AG09319 (cell line): ENCODE data around the gene PTPN1.
"Not testable (repeated sequence)": the region's sequence is repeated elsewhere in the genome, so short reads cannot be mapped to it uniquely, and the experiment has no call there.

ENCODE experiments used
- DNase-seq: peaks from one replicate; pipeline ENCODE4 v3.0.0-alpha.2; 2010; ENCODE audit warnings: low read depth; ENCODE audit errors: extremely low read depth
- TF ChIP-seq, protein P1 (sequence below): IDR thresholded peaks from 2 replicates; pipeline ENCODE4 v1.5.1; 2011; ENCODE audit warnings: low read depth, mild to moderate bottlenecking, inconsistent platforms, low read length, moderate library complexity

The PTPN1 gene

DNA sequence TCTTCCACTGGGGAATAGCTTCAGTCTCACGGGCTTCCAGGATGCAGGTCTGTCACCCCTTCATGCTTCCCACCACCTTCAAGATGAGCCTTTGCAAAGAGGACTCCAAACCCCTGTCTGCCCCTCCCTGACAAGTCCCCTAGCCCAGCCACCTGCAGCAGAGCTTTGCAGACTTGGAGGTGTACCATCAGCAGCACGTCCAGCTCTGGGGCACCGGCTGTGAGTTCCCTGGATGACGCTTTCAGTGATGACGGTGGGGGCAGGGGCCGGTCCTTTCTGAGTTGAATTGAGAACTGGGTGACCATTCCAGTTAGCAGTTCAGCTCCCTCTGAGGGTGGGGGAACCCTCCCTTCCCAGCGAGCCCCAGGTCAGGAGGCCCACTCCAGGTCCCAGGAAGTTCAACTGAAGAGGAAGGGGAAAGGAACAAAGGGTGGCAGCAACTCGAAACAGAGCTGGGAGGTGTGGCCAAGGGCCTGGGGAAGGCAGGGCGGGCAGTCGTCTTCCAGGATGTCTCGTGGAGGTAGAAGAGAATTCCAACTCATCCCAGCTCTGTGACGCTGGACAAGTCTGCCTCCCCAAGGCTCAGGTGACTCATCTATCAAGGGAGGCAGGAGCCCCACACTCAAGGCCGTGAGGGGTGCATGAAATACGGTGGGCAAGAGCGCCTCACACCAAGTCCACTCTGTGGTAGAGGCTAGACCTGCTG lies 86.0 kb downstream of the PTPN1 start:
- TF ChIP-seq, protein P1, sequence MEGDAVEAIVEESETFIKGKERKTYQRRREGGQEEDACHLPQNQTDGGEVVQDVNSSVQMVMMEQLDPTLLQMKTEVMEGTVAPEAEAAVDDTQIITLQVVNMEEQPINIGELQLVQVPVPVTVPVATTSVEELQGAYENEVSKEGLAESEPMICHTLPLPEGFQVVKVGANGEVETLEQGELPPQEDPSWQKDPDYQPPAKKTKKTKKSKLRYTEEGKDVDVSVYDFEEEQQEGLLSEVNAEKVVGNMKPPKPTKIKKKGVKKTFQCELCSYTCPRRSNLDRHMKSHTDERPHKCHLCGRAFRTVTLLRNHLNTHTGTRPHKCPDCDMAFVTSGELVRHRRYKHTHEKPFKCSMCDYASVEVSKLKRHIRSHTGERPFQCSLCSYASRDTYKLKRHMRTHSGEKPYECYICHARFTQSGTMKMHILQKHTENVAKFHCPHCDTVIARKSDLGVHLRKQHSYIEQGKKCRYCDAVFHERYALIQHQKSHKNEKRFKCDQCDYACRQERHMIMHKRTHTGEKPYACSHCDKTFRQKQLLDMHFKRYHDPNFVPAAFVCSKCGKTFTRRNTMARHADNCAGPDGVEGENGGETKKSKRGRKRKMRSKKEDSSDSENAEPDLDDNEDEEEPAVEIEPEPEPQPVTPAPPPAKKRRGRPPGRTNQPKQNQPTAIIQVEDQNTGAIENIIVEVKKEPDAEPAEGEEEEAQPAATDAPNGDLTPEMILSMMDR = no peak
- DNase-seq = no peak

DNA sequence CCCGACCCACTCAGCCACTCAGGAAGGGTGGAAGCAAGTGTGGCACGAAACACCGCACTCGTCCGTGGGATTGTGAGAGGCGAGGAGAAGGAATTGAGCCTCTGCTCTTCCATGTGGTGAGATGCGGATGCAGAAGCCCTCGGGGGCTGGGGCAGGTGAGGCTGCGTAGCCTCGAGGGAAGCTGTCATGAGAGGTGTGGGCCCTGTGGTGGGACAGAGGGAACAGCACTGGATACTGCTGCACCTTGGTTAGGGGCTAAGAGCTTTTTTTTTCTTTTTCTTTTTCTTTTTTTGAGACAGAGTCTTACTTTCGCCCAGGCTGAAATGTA lies 86.5 kb downstream of the PTPN1 start:
- TF ChIP-seq, protein P1 = no peak
- DNase-seq = no peak

GRCh38 chr20:50597406-50597969 lies 87.3 kb downstream of the PTPN1 start:
- no peak for DNase-seq

GRCh38 chr20:50598074-50598473 lies 87.9 kb downstream of the PTPN1 start:
- TF ChIP-seq, protein P1 = no peak
- no peak for DNase-seq

More at GRCh38 chr20:50597406-50597969, 87.3 kb downstream of the PTPN1 start:
- TF ChIP-seq, protein P1 = no peak

DNA sequence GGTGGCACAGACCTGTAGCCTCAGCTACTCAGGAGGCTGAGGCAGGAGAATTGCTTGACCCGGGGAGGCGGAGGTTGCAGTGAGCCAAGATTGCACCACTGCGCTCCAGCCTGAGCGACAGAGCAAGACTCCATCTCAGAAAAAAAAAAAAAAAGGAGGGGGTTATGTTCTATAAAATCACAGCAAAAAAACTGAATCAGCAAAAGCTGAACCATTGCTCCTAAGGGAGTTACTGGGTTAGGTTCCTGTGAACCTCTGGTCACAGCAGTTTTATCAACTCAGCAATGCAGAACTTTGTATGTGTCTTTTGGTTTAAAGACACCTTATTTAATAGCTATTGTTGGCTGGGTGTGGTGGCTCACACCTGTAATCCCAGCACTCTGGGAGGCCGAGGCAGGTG lies 88.6 kb downstream of the PTPN1 start:
- not testable (repeated sequence) for DNase-seq

DNA sequence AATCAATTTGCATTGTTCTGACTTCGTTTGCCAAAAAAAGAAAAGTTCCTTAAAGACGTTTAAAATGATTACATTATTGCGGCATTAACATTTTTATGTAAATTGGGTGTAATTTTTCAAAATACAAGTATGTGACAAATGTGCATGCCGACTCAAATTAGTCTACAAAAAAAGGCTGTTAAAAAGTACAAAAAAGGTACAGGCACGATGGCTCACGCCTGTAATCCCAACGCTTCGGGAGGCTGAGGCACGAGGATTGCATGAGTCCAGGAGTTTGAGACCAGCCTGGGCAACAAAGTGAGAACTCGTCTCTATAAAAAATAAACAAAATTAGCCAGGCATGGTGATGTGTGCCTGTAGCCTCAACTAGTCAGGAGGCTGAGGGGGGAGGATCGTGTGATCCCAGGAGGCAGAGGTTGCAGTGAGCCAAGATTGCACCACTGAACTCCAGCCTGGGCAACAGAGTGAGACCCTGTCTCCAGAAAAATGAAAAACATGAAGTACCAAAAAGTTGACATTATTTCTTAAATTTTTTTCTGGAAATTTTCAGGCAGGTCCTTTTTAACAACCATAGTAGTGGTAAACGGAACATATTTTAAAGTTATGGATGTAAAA lies 90.2 kb downstream of the PTPN1 start:
- TF ChIP-seq, protein P1 = no peak
- DNase-seq = no peak

DNA sequence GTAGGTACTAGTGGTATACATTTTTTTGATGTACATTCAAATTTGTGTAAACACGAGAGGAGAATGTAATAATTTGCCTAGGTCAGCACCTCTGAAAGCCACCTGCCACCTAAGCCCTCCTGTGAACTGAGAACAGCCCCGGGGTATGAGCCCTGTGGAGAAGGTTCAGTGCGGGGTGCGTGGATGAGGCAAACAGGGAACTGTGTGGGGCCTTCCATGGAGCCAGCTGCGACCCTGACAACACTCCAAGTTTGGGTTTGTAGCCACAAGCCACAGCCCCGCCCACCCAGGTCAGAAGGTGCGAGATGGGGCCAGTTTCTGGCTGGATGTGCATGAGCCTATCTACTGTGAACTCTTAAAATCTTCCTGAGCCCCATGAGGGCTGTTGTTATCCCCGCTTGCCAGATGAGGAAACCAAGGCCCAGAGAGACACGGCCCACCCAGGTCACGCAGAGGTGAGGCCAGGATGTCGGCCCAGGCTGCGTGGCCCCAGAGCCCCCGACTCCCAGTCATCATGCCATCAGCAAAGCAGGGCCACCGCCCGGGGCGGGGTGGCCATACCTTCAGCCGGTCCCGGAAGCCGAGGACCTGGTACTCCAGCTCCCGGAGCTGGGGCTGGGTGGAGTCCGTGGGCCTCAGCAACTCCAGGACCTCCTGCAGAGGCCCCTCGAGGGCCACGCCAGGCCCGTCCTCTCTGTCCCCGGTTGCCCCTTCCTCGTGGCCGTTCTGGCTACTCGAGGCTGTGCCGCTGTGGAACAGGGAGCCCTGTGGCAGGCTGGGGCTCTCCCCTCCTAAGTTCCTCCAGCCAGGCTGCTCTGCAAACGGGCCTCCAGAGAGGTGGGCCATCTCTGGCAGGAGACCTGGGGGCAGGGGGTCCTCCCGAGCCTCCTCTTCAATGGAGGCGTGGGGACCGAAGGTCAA lies 91.6 kb downstream of the PTPN1 start:
- no peak for DNase-seq
- TF ChIP-seq, protein P1 = no peak
